M059J (cell line): ENCODE results near the gene NCR1. TPM values are rescaled to one million over a fixed set of nuclear protein-coding genes. Genes with fewer than 3 reads are reported as not detected.
"Not testable (repeated sequence)": the region's sequence is repeated elsewhere in the genome, so short reads cannot be mapped to it uniquely, and the experiment has no call there.

ENCODE experiments used
- DNase-seq: peaks from one replicate; pipeline ENCODE4 v3.0.0-alpha.2; 2012; ENCODE audit warnings: low read depth
- total RNA-seq: library from RNA; depleted of rRNA; stranded (reverse); fragments of >200 nt; shearing (Covaris generic); gene quantifications from 2 replicates; pipeline ENCODE4 v1.2.3, GENCODE V29; 2014; rRNA removed

NCR1 gene
- total RNA-seq: not detected in 2 replicates

GRCh38 chr19:54905803-54906511 lies at the start of gene NCR1:
NCR1 (plus strand) TSS chr19:54906148; CDS start chr19:54906188, 40 bp downstream.
- DNase-seq: peak; percentile 20

GRCh38 chr19:54858476-54858875 lies 47.5 kb upstream of the NCR1 start:
- DNase-seq: not testable (repeated sequence)

GRCh38 chr19:54859421-54859820 lies 46.5 kb upstream of the NCR1 start:
- peak; percentile 13 for DNase-seq

- not testable (repeated sequence) for DNase-seq
Observed at GRCh38 chr19:54863459-54863858, 42.5 kb upstream of the NCR1 start.

- no peak for DNase-seq
Observed at GRCh38 chr19:54871696-54872095, 34.3 kb upstream of the NCR1 start.

- DNase-seq: no peak
Observed at GRCh38 chr19:54873990-54874389, 32.0 kb upstream of the NCR1 start, which contains the start of gene FCAR. FCAR (plus strand) TSS chr19:54874235; CDS start chr19:54874290, 55 bp downstream.

GRCh38 chr19:54875506-54875905 lies 30.4 kb upstream of the NCR1 start:
- DNase-seq: no peak

GRCh38 chr19:54877471-54877870 lies 28.5 kb upstream of the NCR1 start:
- DNase-seq: no peak

GRCh38 chr19:54881884-54882283 lies 24.1 kb upstream of the NCR1 start:
- DNase-seq: no peak

- peak; percentile 32 for DNase-seq
Observed at GRCh38 chr19:54882758-54883157, 23.2 kb upstream of the NCR1 start.

- DNase-seq: no peak
Observed at GRCh38 chr19:54883228-54883627, 22.7 kb upstream of the NCR1 start.

- DNase-seq: no peak
Observed at GRCh38 chr19:54888239-54888638, 17.7 kb upstream of the NCR1 start.

GRCh38 chr19:54889566-54889965 lies 16.4 kb upstream of the NCR1 start:
- DNase-seq: no peak

GRCh38 chr19:54893406-54893805 lies 12.5 kb upstream of the NCR1 start:
- peak; percentile 6 for DNase-seq

GRCh38 chr19:54894106-54894505 lies 11.8 kb upstream of the NCR1 start:
- not testable (repeated sequence) for DNase-seq

- no peak for DNase-seq
Observed at GRCh38 chr19:54896036-54896435, 9.9 kb upstream of the NCR1 start.

- DNase-seq: not testable (repeated sequence)
Observed at GRCh38 chr19:54898685-54899084, 7.3 kb upstream of the NCR1 start.

- not testable (repeated sequence) for DNase-seq
Observed at GRCh38 chr19:54899646-54900045, 6.3 kb upstream of the NCR1 start.

GRCh38 chr19:54901153-54901552 lies 4.8 kb upstream of the NCR1 start:
- DNase-seq: peak; percentile 28

- no peak for DNase-seq
Observed at GRCh38 chr19:54902061-54902460, 3.9 kb upstream of the NCR1 start.

- no peak for DNase-seq
Observed at GRCh38 chr19:54903303-54903702, 2.6 kb upstream of the NCR1 start.

GRCh38 chr19:54904261-54904660 lies 1.7 kb upstream of the NCR1 start:
- not testable (repeated sequence) for DNase-seq

GRCh38 chr19:54905421-54905802 lies 536 bp upstream of the NCR1 start:
- no peak for DNase-seq

- no peak for DNase-seq
Observed at GRCh38 chr19:54906819-54907218, 871 bp downstream of the NCR1 start.
